SK-N-SH (cell line): ENCODE data around the gene PNCK. TPM values are rescaled to one million over a fixed set of nuclear protein-coding genes. Genes with fewer than 3 reads are reported as not detected.
A peak's percentile ranks its signal among the peaks of the same experiment; 100 is the strongest.

Source experiments
- CTCF ChIA-PET: fragments of 300-600, 350-600 bp; formaldehyde crosslinking; extraction: SDS; loops from one replicate; lab custom pipeline; 2021; lab: Yijun Ruan, JAX
- POLR2A ChIA-PET: fragments of 350-600 bp; sonication (Branson Sonifier 250); formaldehyde crosslinking; extraction: SDS; loops from one replicate; lab custom pipeline; 2020; ENCODE audit warnings: antibody characterized with exemption, inconsistent platforms; lab: Yijun Ruan, JAX
- DNase-seq: peaks from one replicate; pipeline ENCODE4 v3.0.0; 2012
- H2AFZ ChIP-seq: fragments of 200-600 bp; sonication (generic); 2 replicates; pipeline ENCODE4 v1.8.1; 2016; ENCODE audit warnings: antibody characterized with exemption, mild to moderate bottlenecking, low read depth
- H3F3A ChIP-seq: fragments of 200-600 bp; sonication (generic); replicated peaks from 2 replicates; pipeline ENCODE3; 2016; ENCODE audit warnings: antibody characterized with exemption, mild to moderate bottlenecking; ENCODE audit not compliant: insufficient read depth
- H3K27ac ChIP-seq, 2 experiments: fragments of 200-500 bp in 1 of 2; fragments of 200-600 bp in 1 of 2; sonication (Bioruptor generic) in 1 of 2; sonication (generic), shearing (Covaris generic) in 1 of 2; 2 replicates each; pipeline versions ENCODE4 v1.5.1 to v1.6.1; 2014 to 2016; ENCODE audit warnings: low read depth in 2 of 2, inconsistent platforms in 1 of 2, low read length in 1 of 2, mild to moderate bottlenecking in 1 of 2, mixed read lengths in 1 of 2
- H3K27me3 ChIP-seq: fragments of 200-600 bp; sonication (generic), shearing (Covaris generic); 2 replicates; pipeline ENCODE4 v1.6.1; 2016; ENCODE audit warnings: mixed run types; ENCODE audit not compliant: insufficient read depth
- H3K36me3 ChIP-seq, 2 experiments: fragments of 200-500 bp in 1 of 2; fragments of 200-600 bp in 1 of 2; sonication (Bioruptor generic) in 1 of 2; sonication (generic) in 1 of 2; replicated peaks in 1 of 2; 2 replicates each; pipeline versions ENCODE3 to v1.5.1; 2014 to 2016; ENCODE audit warnings: low read length in 1 of 2, mild to moderate bottlenecking in 1 of 2; ENCODE audit not compliant: insufficient read depth in 2 of 2, control insufficient read depth in 1 of 2
- H3K4me1 ChIP-seq, 2 experiments: fragments of 200-500 bp in 1 of 2; fragments of 200-600 bp in 1 of 2; sonication (Bioruptor generic) in 1 of 2; sonication (generic), shearing (Covaris generic) in 1 of 2; 2 replicates each; pipeline versions ENCODE4 v1.5.1 to v1.6.1; 2014 to 2016; ENCODE audit warnings: low read depth in 1 of 2, low read length in 1 of 2, mixed run types in 1 of 2; ENCODE audit not compliant: insufficient read depth in 2 of 2, control insufficient read depth in 1 of 2
- H3K4me2 ChIP-seq: fragments of 200-600 bp; sonication (generic), shearing (Covaris generic); 2 replicates; pipeline ENCODE4 v1.6.1; 2017; ENCODE audit warnings: mixed run types
- H3K4me3 ChIP-seq, 2 experiments: fragments of 200-500 bp in 1 of 2; fragments of 200-600 bp in 1 of 2; sonication (Bioruptor generic) in 1 of 2; sonication (generic), shearing (Covaris generic) in 1 of 2; 2 replicates each; pipeline versions ENCODE4 v1.5.1 to v1.8.1; 2014 to 2016; ENCODE audit warnings: low read depth in 2 of 2, inconsistent platforms in 1 of 2, low read length in 1 of 2, mild to moderate bottlenecking in 1 of 2, mixed read lengths in 1 of 2, moderate library complexity in 1 of 2
- H3K79me2 ChIP-seq: fragments of 200-600 bp; sonication (generic); 2 replicates; pipeline ENCODE4 v1.8.1; 2017; ENCODE audit warnings: mild to moderate bottlenecking; ENCODE audit not compliant: insufficient read depth
- H3K9ac ChIP-seq: fragments of 200-600 bp; sonication (generic); 2 replicates; pipeline ENCODE4 v1.6.1; 2017; ENCODE audit warnings: mixed run types
- H3K9me2 ChIP-seq: fragments of 200-600 bp; sonication (generic); 2 replicates; pipeline ENCODE4 v1.6.1; 2017; ENCODE audit warnings: mixed run types
- H3K9me3 ChIP-seq: fragments of 200-600 bp; sonication (generic); 2 replicates; pipeline ENCODE4 v1.6.1; 2017; ENCODE audit warnings: mixed run types, mild to moderate bottlenecking, moderate library complexity
- H4K20me1 ChIP-seq: fragments of 200-600 bp; sonication (generic); 2 replicates; pipeline ENCODE4 v1.6.1; 2017; ENCODE audit warnings: mild to moderate bottlenecking, mixed run types; ENCODE audit not compliant: insufficient read depth
- ELF1 ChIP-seq: IDR thresholded peaks from 2 replicates; pipeline ENCODE4 v1.4.0; 2012
- EZH2phosphoT487 ChIP-seq: fragments of 200-600 bp; sonication (generic); IDR thresholded peaks from 2 replicates; pipeline ENCODE4 v1.6.1; 2017; ENCODE audit warnings: low read depth, mixed run types, mild to moderate bottlenecking, antibody characterized with exemption, moderate library complexity, borderline replicate concordance
- FOSL2 ChIP-seq: IDR thresholded peaks from 2 replicates; pipeline ENCODE4 v1.4.0; 2012; ENCODE audit warnings: low read depth, mild to moderate bottlenecking, moderate library complexity, borderline replicate concordance
- FOXM1 ChIP-seq: IDR thresholded peaks from 2 replicates; pipeline ENCODE4 v1.4.0; 2012; ENCODE audit warnings: low read depth, mild to moderate bottlenecking
- GATA2 ChIP-seq: sonication (generic); formaldehyde crosslinking; IDR thresholded peaks from 2 replicates; pipeline ENCODE4 v1.5.0; 2020; ENCODE audit warnings: mild to moderate bottlenecking, missing genetic modification reagents
- NRF1 ChIP-seq: IDR thresholded peaks from 2 replicates; pipeline ENCODE4 v1.6.1; 2012; ENCODE audit warnings: low read depth, mild to moderate bottlenecking, low read length
- RFX5 ChIP-seq: IDR thresholded peaks from 2 replicates; pipeline ENCODE4 v1.6.1; 2012; ENCODE audit warnings: mild to moderate bottlenecking, improper control_type of control experiment, low read length
- RXRA ChIP-seq: IDR thresholded peaks from 2 replicates; pipeline ENCODE4 v1.4.0; 2012; ENCODE audit warnings: low read depth, mild to moderate bottlenecking, borderline replicate concordance
- TEAD4 ChIP-seq: IDR thresholded peaks from 2 replicates; pipeline ENCODE4 v1.4.0; 2012; ENCODE audit warnings: mild to moderate bottlenecking, borderline replicate concordance; ENCODE audit not compliant: insufficient read depth
- YY1 ChIP-seq: IDR thresholded peaks from 2 replicates; pipeline ENCODE4 v1.4.0; 2012; ENCODE audit warnings: low read depth, mild to moderate bottlenecking
- WGBS: methylation state at CpG from one replicate; pipeline ENCODE4 v1.1.6; 2017; ENCODE audit warnings: low lambda C conversion rate; 5-methylcytosine and 5-hydroxymethylcytosine counted together
- polyA plus RNA-seq, 3 experiments: library from polyadenylated mRNA; depleted of rRNA; stranded (reverse); fragments of >200 nt; gene quantifications; 2 replicates each; pipeline ENCODE4 v1.2.3, GENCODE V29; 2012
- TF ChIP-seq, protein P1 (sequence below): fragments of 200-600 bp; sonication (generic); IDR thresholded peaks from 2 replicates; pipeline ENCODE4 v1.6.1; 2017; ENCODE audit warnings: antibody characterized with exemption, mild to moderate bottlenecking, moderate library complexity
- TF ChIP-seq, protein P2 (sequence below): IDR thresholded peaks from 2 replicates; pipeline ENCODE4; 2012
- TF ChIP-seq, protein P3 (sequence below): fragments of 150-350 bp; IDR thresholded peaks from 2 replicates; pipeline ENCODE4 v1.6.1; 2016; ENCODE audit warnings: mild to moderate bottlenecking, low read depth, low read length
- TF ChIP-seq, protein P4 (sequence below): fragments of 150-350 bp; IDR thresholded peaks from 2 replicates; pipeline ENCODE4 v1.6.1; 2017; ENCODE audit warnings: antibody characterized with exemption, low read length, low read depth, borderline replicate concordance

Gene PNCK
- polyA plus RNA-seq, 1 of the 3 experiments (the other 2 are of a cell fraction): 1.2 TPM

DNA sequence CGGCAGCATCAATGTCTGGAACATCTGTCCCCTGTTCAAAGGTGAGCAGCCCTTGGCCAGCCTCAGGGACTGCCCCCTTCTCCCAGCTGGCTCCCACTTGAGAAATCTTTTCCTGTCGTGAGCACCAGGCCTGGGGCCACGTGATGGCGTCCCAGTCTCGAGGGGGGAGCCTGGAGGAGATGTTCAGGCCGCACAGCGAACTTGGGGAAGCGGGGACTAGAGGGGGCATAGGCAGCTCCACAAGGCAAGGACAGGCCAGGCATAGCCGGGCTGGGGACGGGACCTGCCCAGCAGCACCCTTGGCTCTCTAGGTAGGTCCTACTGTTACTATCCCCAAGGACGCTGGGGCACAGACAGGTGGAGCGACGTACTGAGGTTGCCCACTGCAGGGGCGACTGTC is 16.9 kb upstream of the PNCK start:
- 42% methylated on average over 7 of the region's 14 CpGs for WGBS
- POLR2A ChIA-PET: no interaction called here

DNA sequence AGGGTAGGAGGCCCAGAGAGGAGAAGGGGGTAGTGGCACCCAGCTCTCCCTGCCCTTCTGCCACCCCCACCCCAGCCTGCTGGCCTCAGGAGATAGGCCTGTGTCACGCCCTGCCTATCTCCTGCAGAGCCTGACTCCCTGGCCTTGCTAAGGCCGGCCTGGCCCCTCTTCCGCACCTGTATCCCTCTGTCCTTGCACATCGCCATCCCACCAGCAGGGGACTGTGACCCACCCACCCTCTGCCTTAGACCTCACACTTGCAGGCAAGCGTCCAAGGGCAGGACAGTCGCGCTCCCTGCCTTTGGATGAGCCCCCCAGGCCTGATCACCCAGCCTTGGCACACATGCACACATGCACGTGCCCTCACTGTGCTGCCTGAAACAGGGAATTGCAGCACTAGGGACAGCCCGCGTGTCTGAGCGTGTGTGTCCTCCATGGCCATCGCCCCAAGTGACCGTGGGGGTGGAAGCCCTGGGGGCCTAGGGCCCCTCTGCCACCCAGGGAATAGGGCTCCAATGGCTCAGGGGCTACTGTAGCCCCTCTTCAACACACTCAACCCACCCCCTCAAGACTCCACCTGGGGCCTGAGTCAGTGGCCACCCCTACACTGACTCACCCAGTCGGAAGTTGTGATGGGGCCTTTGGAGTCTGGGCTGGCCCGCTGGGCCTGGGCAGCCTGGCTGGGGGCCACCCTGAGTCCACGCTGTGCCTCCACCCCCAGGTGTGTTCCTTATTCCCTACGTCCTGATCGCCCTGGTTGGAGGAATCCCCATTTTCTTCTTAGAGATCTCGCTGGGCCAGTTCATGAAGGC is 16.2 kb upstream of the PNCK start:
- H3K4me3 ChIP-seq: peak overlapping the region; percentile 38 to 50
- peaks cover 12% of the 10 kb centered on the region for H3K79me2 ChIP-seq
- H3K36me3 ChIP-seq: peaks cover 0 to 2% of the 10 kb centered on the region in 2 experiments
- WGBS: 38% methylated on average over 12 of the region's 19 CpGs
- TF ChIP-seq NRF1: no peak
- TF ChIP-seq, protein P1, sequence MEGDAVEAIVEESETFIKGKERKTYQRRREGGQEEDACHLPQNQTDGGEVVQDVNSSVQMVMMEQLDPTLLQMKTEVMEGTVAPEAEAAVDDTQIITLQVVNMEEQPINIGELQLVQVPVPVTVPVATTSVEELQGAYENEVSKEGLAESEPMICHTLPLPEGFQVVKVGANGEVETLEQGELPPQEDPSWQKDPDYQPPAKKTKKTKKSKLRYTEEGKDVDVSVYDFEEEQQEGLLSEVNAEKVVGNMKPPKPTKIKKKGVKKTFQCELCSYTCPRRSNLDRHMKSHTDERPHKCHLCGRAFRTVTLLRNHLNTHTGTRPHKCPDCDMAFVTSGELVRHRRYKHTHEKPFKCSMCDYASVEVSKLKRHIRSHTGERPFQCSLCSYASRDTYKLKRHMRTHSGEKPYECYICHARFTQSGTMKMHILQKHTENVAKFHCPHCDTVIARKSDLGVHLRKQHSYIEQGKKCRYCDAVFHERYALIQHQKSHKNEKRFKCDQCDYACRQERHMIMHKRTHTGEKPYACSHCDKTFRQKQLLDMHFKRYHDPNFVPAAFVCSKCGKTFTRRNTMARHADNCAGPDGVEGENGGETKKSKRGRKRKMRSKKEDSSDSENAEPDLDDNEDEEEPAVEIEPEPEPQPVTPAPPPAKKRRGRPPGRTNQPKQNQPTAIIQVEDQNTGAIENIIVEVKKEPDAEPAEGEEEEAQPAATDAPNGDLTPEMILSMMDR: peak; percentile 24
- peak overlapping the region; percentile 74 for H3K4me2 ChIP-seq
- H3K9ac ChIP-seq: no peak overlapping the region
- no peak overlapping the region for H2AFZ ChIP-seq
- H3K27ac ChIP-seq: peak overlapping the region in 1 of 2 experiments; percentile 34; a peak in 2 of 4 replicates
- peaks cover 7% of the 10 kb centered on the region; the same call in 1 of the 2 replicates for H3K27me3 ChIP-seq
- peaks cover 0 to 53% of the 10 kb centered on the region in 2 experiments; a peak in 1 of 4 replicates for H3K4me1 ChIP-seq
- no peaks in the 10 kb centered on the region for H3K9me3 ChIP-seq
- no peaks in the 10 kb centered on the region for H3F3A ChIP-seq
- CTCF ChIA-PET: no interaction called here
- H3K9me2 ChIP-seq: no peaks in the 10 kb centered on the region
- peaks cover 9% of the 10 kb centered on the region; the same call in 1 of the 2 replicates for H4K20me1 ChIP-seq
- POLR2A ChIA-PET: no interaction called here
- DNase-seq: peak; percentile 69

More for the DNA sequence above, 16.9 kb upstream of the PNCK start:
- CTCF ChIA-PET: no interaction called here
- Histone ChIP-seq H3K79me2 (peaks cover 12% of the 10 kb centered on the region), H3K9me2 (no peaks in the 10 kb centered on the region), H3K9ac (no peak overlapping the region), H3K4me2 (peak overlapping the region; percentile 74; the same call in 1 of the 2 replicates), H2AFZ (no peak overlapping the region), H3K9me3 (no peaks in the 10 kb centered on the region), H4K20me1 (peaks cover 9% of the 10 kb centered on the region; the same call in 1 of the 2 replicates), H3K36me3 (peaks cover 0 to 2% of the 10 kb centered on the region in 2 experiments), H3K4me3 (no peak overlapping the region), H3K4me1 (peaks cover 0 to 48% of the 10 kb centered on the region in 2 experiments; a peak in 1 of 4 replicates), H3K27me3 (peaks cover 4% of the 10 kb centered on the region; the same call in 1 of the 2 replicates), H3K27ac (no peak overlapping the region), H3F3A (no peaks in the 10 kb centered on the region)
- no peak for DNase-seq
- TF ChIP-seq EZH2phosphoT487 (no peak), NRF1 (no peak), FOSL2 (no peak), ELF1 (no peak), TEAD4 (no peak), RFX5 (no peak), GATA2 (CRISPR knock-in tag) (no peak), YY1 (no peak), RXRA (no peak), FOXM1 (no peak)
- TF ChIP-seq, protein P2, sequence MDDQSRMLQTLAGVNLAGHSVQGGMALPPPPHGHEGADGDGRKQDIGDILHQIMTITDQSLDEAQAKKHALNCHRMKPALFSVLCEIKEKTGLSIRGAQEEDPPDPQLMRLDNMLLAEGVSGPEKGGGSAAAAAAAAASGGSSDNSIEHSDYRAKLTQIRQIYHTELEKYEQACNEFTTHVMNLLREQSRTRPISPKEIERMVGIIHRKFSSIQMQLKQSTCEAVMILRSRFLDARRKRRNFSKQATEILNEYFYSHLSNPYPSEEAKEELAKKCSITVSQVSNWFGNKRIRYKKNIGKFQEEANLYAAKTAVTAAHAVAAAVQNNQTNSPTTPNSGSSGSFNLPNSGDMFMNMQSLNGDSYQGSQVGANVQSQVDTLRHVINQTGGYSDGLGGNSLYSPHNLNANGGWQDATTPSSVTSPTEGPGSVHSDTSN: no peak
- TF ChIP-seq, protein P3, sequence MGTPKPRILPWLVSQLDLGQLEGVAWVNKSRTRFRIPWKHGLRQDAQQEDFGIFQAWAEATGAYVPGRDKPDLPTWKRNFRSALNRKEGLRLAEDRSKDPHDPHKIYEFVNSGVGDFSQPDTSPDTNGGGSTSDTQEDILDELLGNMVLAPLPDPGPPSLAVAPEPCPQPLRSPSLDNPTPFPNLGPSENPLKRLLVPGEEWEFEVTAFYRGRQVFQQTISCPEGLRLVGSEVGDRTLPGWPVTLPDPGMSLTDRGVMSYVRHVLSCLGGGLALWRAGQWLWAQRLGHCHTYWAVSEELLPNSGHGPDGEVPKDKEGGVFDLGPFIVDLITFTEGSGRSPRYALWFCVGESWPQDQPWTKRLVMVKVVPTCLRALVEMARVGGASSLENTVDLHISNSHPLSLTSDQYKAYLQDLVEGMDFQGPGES: no peak
- TF ChIP-seq, protein P4, sequence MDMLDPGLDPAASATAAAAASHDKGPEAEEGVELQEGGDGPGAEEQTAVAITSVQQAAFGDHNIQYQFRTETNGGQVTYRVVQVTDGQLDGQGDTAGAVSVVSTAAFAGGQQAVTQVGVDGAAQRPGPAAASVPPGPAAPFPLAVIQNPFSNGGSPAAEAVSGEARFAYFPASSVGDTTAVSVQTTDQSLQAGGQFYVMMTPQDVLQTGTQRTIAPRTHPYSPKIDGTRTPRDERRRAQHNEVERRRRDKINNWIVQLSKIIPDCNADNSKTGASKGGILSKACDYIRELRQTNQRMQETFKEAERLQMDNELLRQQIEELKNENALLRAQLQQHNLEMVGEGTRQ: no peak
